Activated naive CD8-positive, alpha-beta T cell (primary cell): ENCODE data around the gene FBXL5.

ENCODE experiments used
- H3K27ac Mint-ChIP-seq: one replicate; pipeline ENCODE4 v1.8.0; 2021; ENCODE audit warnings: mixed read lengths
- H3K27me3 Mint-ChIP-seq: one replicate; pipeline ENCODE4 v1.8.0; 2021; ENCODE audit warnings: mixed read lengths
- H3K36me3 Mint-ChIP-seq: one replicate; pipeline ENCODE4 v1.8.0; 2021; ENCODE audit warnings: mixed read lengths
- H3K4me1 Mint-ChIP-seq: one replicate; pipeline ENCODE4 v1.8.0; 2021; ENCODE audit warnings: low read depth, mixed read lengths
- H3K4me3 Mint-ChIP-seq: one replicate; pipeline ENCODE4 v1.8.0; 2021; ENCODE audit warnings: mild to moderate bottlenecking, mixed read lengths
- H3K9me3 Mint-ChIP-seq: one replicate; pipeline ENCODE4 v1.8.0; 2021; ENCODE audit warnings: low read depth, mixed read lengths

Gene FBXL5

GRCh38 chr4:15584785-15585184 is 70.4 kb downstream of the FBXL5 start:
- Mint-ChIP-seq H3K27me3 (no peaks in the 10 kb centered on the region), H3K9me3 (no peaks in the 10 kb centered on the region), H3K4me1 (no peaks in the 10 kb centered on the region), H3K27ac (no peak overlapping the region), H3K36me3 (peaks cover 7% of the 10 kb centered on the region), H3K4me3 (no peak overlapping the region)

GRCh38 chr4:15577508-15577907 is 77.6 kb downstream of the FBXL5 start:
- Mint-ChIP-seq H3K4me1 (no peaks in the 10 kb centered on the region), H3K27me3 (no peaks in the 10 kb centered on the region), H3K27ac (no peak overlapping the region), H3K36me3 (peaks cover 14% of the 10 kb centered on the region), H3K4me3 (no peak overlapping the region), H3K9me3 (no peaks in the 10 kb centered on the region)

GRCh38 chr4:15575966-15576365 is 79.2 kb downstream of the FBXL5 start:
- Mint-ChIP-seq H3K27me3 (no peaks in the 10 kb centered on the region), H3K4me3 (no peak overlapping the region), H3K27ac (no peak overlapping the region), H3K36me3 (peaks cover 11% of the 10 kb centered on the region), H3K4me1 (no peaks in the 10 kb centered on the region), H3K9me3 (no peaks in the 10 kb centered on the region)

GRCh38 chr4:15569746-15570145 is 85.4 kb downstream of the FBXL5 start:
- H3K4me3 Mint-ChIP-seq = no peak overlapping the region
- no peaks in the 10 kb centered on the region for H3K9me3 Mint-ChIP-seq
- peaks cover 26% of the 10 kb centered on the region for H3K36me3 Mint-ChIP-seq
- H3K27ac Mint-ChIP-seq = no peak overlapping the region
- no peaks in the 10 kb centered on the region for H3K4me1 Mint-ChIP-seq
- H3K27me3 Mint-ChIP-seq = no peaks in the 10 kb centered on the region

- no peak overlapping the region for H3K27ac Mint-ChIP-seq
- H3K9me3 Mint-ChIP-seq = no peaks in the 10 kb centered on the region
- H3K4me1 Mint-ChIP-seq = no peaks in the 10 kb centered on the region
- no peaks in the 10 kb centered on the region for H3K27me3 Mint-ChIP-seq
- H3K4me3 Mint-ChIP-seq = no peak overlapping the region
- H3K36me3 Mint-ChIP-seq = peaks cover 28% of the 10 kb centered on the region
Measured at GRCh38 chr4:15568821-15569220, 86.3 kb downstream of the FBXL5 start.

- H3K27me3 Mint-ChIP-seq = no peaks in the 10 kb centered on the region
- no peaks in the 10 kb centered on the region for H3K4me1 Mint-ChIP-seq
- no peak overlapping the region for H3K27ac Mint-ChIP-seq
- H3K9me3 Mint-ChIP-seq = no peaks in the 10 kb centered on the region
- H3K36me3 Mint-ChIP-seq = peaks cover 22% of the 10 kb centered on the region
- no peak overlapping the region for H3K4me3 Mint-ChIP-seq
Measured at GRCh38 chr4:15563871-15564270, 91.3 kb downstream of the FBXL5 start.

- Mint-ChIP-seq H3K27ac (no peak overlapping the region), H3K27me3 (no peaks in the 10 kb centered on the region), H3K9me3 (no peaks in the 10 kb centered on the region), H3K4me1 (no peaks in the 10 kb centered on the region), H3K36me3 (peaks cover 17% of the 10 kb centered on the region), H3K4me3 (no peak overlapping the region)
Measured at GRCh38 chr4:15562623-15563022, 92.5 kb downstream of the FBXL5 start.

- Mint-ChIP-seq H3K4me3 (no peak overlapping the region), H3K4me1 (no peaks in the 10 kb centered on the region), H3K27me3 (no peaks in the 10 kb centered on the region), H3K36me3 (peaks cover 17% of the 10 kb centered on the region), H3K27ac (no peak overlapping the region), H3K9me3 (no peaks in the 10 kb centered on the region)
Measured at GRCh38 chr4:15562114-15562513, 93.0 kb downstream of the FBXL5 start.

- Mint-ChIP-seq H3K4me3 (no peak overlapping the region), H3K4me1 (no peaks in the 10 kb centered on the region), H3K9me3 (no peaks in the 10 kb centered on the region)
Measured at GRCh38 chr4:15558561-15558960, 96.6 kb downstream of the FBXL5 start.

GRCh38 chr4:15557786-15558550 is 97.2 kb downstream of the FBXL5 start:
- peaks cover 6% of the 10 kb centered on the region for H3K36me3 Mint-ChIP-seq
- no peak overlapping the region for H3K27ac Mint-ChIP-seq
- no peaks in the 10 kb centered on the region for H3K4me1 Mint-ChIP-seq
- H3K27me3 Mint-ChIP-seq = no peaks in the 10 kb centered on the region
- H3K4me3 Mint-ChIP-seq = no peak overlapping the region
- H3K9me3 Mint-ChIP-seq = no peaks in the 10 kb centered on the region

More at GRCh38 chr4:15558561-15558960, 96.6 kb downstream of the FBXL5 start:
- no peak overlapping the region for H3K27ac Mint-ChIP-seq
- H3K27me3 Mint-ChIP-seq = no peaks in the 10 kb centered on the region
- H3K36me3 Mint-ChIP-seq = peaks cover 8% of the 10 kb centered on the region

GRCh38 chr4:15556511-15557092 is 98.6 kb downstream of the FBXL5 start:
- Mint-ChIP-seq H3K4me1 (no peaks in the 10 kb centered on the region), H3K4me3 (no peak overlapping the region), H3K9me3 (no peaks in the 10 kb centered on the region), H3K27me3 (no peaks in the 10 kb centered on the region), H3K36me3 (no peaks in the 10 kb centered on the region), H3K27ac (no peak overlapping the region)
